ENCODE results near the gene IRF7.
"Not testable (repeated sequence)": the region's sequence is repeated elsewhere in the genome, so short reads cannot be mapped to it uniquely, and the experiment has no call there.

The IRF7 gene

GRCh38 chr11:579830-580601 is 35.7 kb downstream of the IRF7 start:
- DNase-seq, result no peak

- DNase-seq, result no peak
Observed at GRCh38 chr11:578276-579035, 37.3 kb downstream of the IRF7 start.

GRCh38 chr11:577611-577894 is 38.2 kb downstream of the IRF7 start:
- no peak for DNase-seq

- DNase-seq, result no peak
Observed at GRCh38 chr11:576811-577610, 38.7 kb downstream of the IRF7 start.

- peak; percentile 85 for DNase-seq
Observed at GRCh38 chr11:575996-576768, 39.6 kb downstream of the IRF7 start, which contains the start of gene PHRF1. TSS of gene PHRF1 (plus strand) at chr11:576470. CDS start at chr11:581513, 5,043 bp downstream.

GRCh38 chr11:575313-575995 is 40.3 kb downstream of the IRF7 start:
- peak; percentile 80 for DNase-seq

- no peak for DNase-seq
Observed at GRCh38 chr11:574632-575312, 41.0 kb downstream of the IRF7 start.

GRCh38 chr11:574031-574570 is 41.6 kb downstream of the IRF7 start:
- not testable (repeated sequence) for DNase-seq

GRCh38 chr11:573146-573759 is 42.5 kb downstream of the IRF7 start:
- no peak for DNase-seq

- DNase-seq, result no peak
Observed at GRCh38 chr11:571802-572185, 44.0 kb downstream of the IRF7 start.

- no peak for DNase-seq
Observed at GRCh38 chr11:569158-569885, 46.4 kb downstream of the IRF7 start.

- peak; percentile 85 for DNase-seq
Observed at GRCh38 chr11:568306-569157, 47.2 kb downstream of the IRF7 start.

GRCh38 chr11:567629-568292 is 48.0 kb downstream of the IRF7 start:
- DNase-seq, result no peak

- no peak for DNase-seq
Observed at GRCh38 chr11:567011-567628, 48.6 kb downstream of the IRF7 start.

GRCh38 chr11:565921-566509 is 49.7 kb downstream of the IRF7 start:
- DNase-seq, result no peak

- DNase-seq, result no peak
Observed at GRCh38 chr11:563812-564578, 51.8 kb downstream of the IRF7 start.

Data from NCI-H1048 (cell line).